ENCODE data around the gene CBFB.

- TF ChIP-seq CTCF (IDR thresholded peaks at IDR 0.05 in 8 of 11, conservative IDR thresholded peaks at IDR 0.05 in 3 of 11) (no peak), POLR2A (IDR thresholded peaks at IDR 0.05) (no peak), POLR2AphosphoS5 (IDR thresholded peaks at IDR 0.05) (no peak)
Observed at GRCh38 chr16:67001726-67002125, 27.2 kb upstream of the CBFB start.
